Measurements from ENCODE around the gene KLK12.

GRCh38 chr19:51002089-51002532 is 32.7 kb downstream of the KLK12 start:
- TF ChIP-seq CTCF (IDR thresholded peaks at IDR 0.05) (no peak), EP300 (IDR thresholded peaks at IDR 0.05; ENCODE audit: low read depth) (no peak)
